Trophoblast cell (in vitro differentiated cells and primary cell): ENCODE measurements around the gene AEBP1.

Source experiments
- DNase-seq, 2 donors: peaks; one replicate each; pipeline ENCODE4 v3.0.0-alpha.2; 2016
- H2AFZ ChIP-seq: 2 replicates; pipeline ENCODE4 v1.6.1; 2013; ENCODE audit warnings: low read length, moderate library complexity, mild to moderate bottlenecking; ENCODE audit not compliant: insufficient read depth, poor library complexity
- H2AK5ac ChIP-seq: 2 replicates; pipeline ENCODE4 v1.6.1; 2013; ENCODE audit warnings: mild to moderate bottlenecking, low read length
- H2BK120ac ChIP-seq: 2 replicates; pipeline ENCODE4 v1.6.1; 2013; ENCODE audit warnings: low read length, mild to moderate bottlenecking, moderate library complexity; ENCODE audit not compliant: insufficient read depth, poor library complexity
- H2BK12ac ChIP-seq: 2 replicates; pipeline ENCODE4 v1.6.1; 2013; ENCODE audit warnings: mild to moderate bottlenecking, low read length, moderate library complexity
- H2BK5ac ChIP-seq: 2 replicates; pipeline ENCODE4 v1.6.1; 2013; ENCODE audit warnings: low read length, low read depth, moderate library complexity, mild to moderate bottlenecking; ENCODE audit not compliant: poor library complexity
- H3K14ac ChIP-seq: 2 replicates; pipeline ENCODE4 v1.6.1; 2013; ENCODE audit warnings: mild to moderate bottlenecking, low read length
- H3K18ac ChIP-seq: 2 replicates; pipeline ENCODE4 v1.6.1; 2013; ENCODE audit warnings: mild to moderate bottlenecking, low read length
- H3K23ac ChIP-seq: 2 replicates; pipeline ENCODE4 v1.6.1; 2013; ENCODE audit warnings: low read length
- H3K27ac ChIP-seq: 2 replicates; pipeline ENCODE4 v1.5.1; 2013; ENCODE audit warnings: low read depth, mild to moderate bottlenecking, inconsistent platforms, low read length, moderate library complexity
- H3K27me3 ChIP-seq: 2 replicates; pipeline ENCODE4 v1.6.1; 2013; ENCODE audit warnings: inconsistent platforms, mild to moderate bottlenecking, low read length, moderate library complexity; ENCODE audit not compliant: insufficient read depth
- H3K36me3 ChIP-seq, 2 experiments: 1 replicate in 1 of 2; 2 replicates in 1 of 2; pipeline ENCODE4 v1.6.1; 2013; ENCODE audit warnings: low read length in 2 of 2, mild to moderate bottlenecking in 2 of 2, moderate library complexity in 1 of 2; ENCODE audit not compliant: insufficient read depth in 2 of 2, control insufficient read depth in 1 of 2
- H3K4ac ChIP-seq: 2 replicates; pipeline ENCODE4 v1.6.1; 2013; ENCODE audit warnings: low read depth, mild to moderate bottlenecking, low read length, moderate library complexity
- H3K4me1 ChIP-seq, 2 experiments: 1 replicate in 1 of 2; 2 replicates in 1 of 2; pipeline ENCODE4 v1.6.1; 2013; ENCODE audit warnings: low read length in 2 of 2, mild to moderate bottlenecking in 2 of 2, moderate library complexity in 1 of 2; ENCODE audit not compliant: insufficient read depth in 2 of 2, control insufficient read depth in 1 of 2
- H3K4me2 ChIP-seq: 2 replicates; pipeline ENCODE4 v1.6.1; 2013; ENCODE audit warnings: inconsistent platforms, mild to moderate bottlenecking, low read length, moderate library complexity
- H3K4me3 ChIP-seq: 2 replicates; pipeline ENCODE4 v1.5.1; 2013; ENCODE audit warnings: mild to moderate bottlenecking, low read depth, low read length, inconsistent platforms
- H3K79me1 ChIP-seq: one replicate; pipeline ENCODE4 v1.6.1; 2013; ENCODE audit warnings: low read length
- H3K79me2 ChIP-seq: 2 replicates; pipeline ENCODE4 v1.6.1; 2013; ENCODE audit warnings: low read length, mild to moderate bottlenecking; ENCODE audit not compliant: control insufficient read depth, insufficient read depth, poor library complexity
- H3K9ac ChIP-seq: 2 replicates; pipeline ENCODE4 v1.6.1; 2013; ENCODE audit warnings: mild to moderate bottlenecking, low read length
- H3K9me3 ChIP-seq: 2 replicates; pipeline ENCODE4 v1.6.1; 2013; ENCODE audit warnings: low read depth, mild to moderate bottlenecking, control low read depth, inconsistent platforms, low read length; ENCODE audit not compliant: insufficient read depth
- H4K12ac ChIP-seq: 2 replicates; pipeline ENCODE4 v1.6.1; 2013; ENCODE audit warnings: low read depth, mild to moderate bottlenecking, low read length, moderate library complexity
- H4K8ac ChIP-seq: 2 replicates; pipeline ENCODE4 v1.6.1; 2013; ENCODE audit warnings: low read depth, mild to moderate bottlenecking, low read length, moderate library complexity
- H4K91ac ChIP-seq: one replicate; pipeline ENCODE4 v1.6.1; 2013; ENCODE audit warnings: low read depth, mild to moderate bottlenecking, low read length, moderate library complexity
- WGBS: extraction: QIAGEN DNeasy Blood & Tissue Kit; methylation state at CpG from one replicate; pipeline ENCODE4 v1.1.7; 2013; ENCODE audit warnings: missing lambda C conversion rate; ENCODE audit not compliant: insufficient read length, insufficient coverage; ENCODE audit errors: extremely low coverage; 5-methylcytosine and 5-hydroxymethylcytosine counted together

Gene AEBP1

GRCh38 chr7:44108768-44109750 is 4.9 kb downstream of the AEBP1 start:
- WGBS = no CpG with 5 or more reads among the region's 21 CpGs
- no peak overlapping the region for H4K8ac ChIP-seq
- no peak overlapping the region for H3K4me2 ChIP-seq
- H3K14ac ChIP-seq = no peak overlapping the region
- no peak overlapping the region for H4K12ac ChIP-seq
- H3K9ac ChIP-seq = no peak overlapping the region
- no peaks in the 10 kb centered on the region for H3K9me3 ChIP-seq
- H3K27ac ChIP-seq = no peak overlapping the region
- no peak overlapping the region for H3K4me3 ChIP-seq
- peaks cover 9 to 10% of the 10 kb centered on the region in 2 experiments for H3K4me1 ChIP-seq
- H2AK5ac ChIP-seq = no peak overlapping the region
- H3K23ac ChIP-seq = no peak overlapping the region
- H3K36me3 ChIP-seq = peaks cover 65 to 66% of the 10 kb centered on the region in 2 experiments
- H2BK120ac ChIP-seq = no peak overlapping the region
- peaks cover 9% of the 10 kb centered on the region for H3K79me1 ChIP-seq
- no peak overlapping the region for H2BK5ac ChIP-seq
- no peaks in the 10 kb centered on the region for H3K27me3 ChIP-seq
- no peak for DNase-seq
- H3K4ac ChIP-seq = no peak overlapping the region
- H3K79me2 ChIP-seq = no peaks in the 10 kb centered on the region
- no peak overlapping the region for H3K18ac ChIP-seq
- no peak overlapping the region for H4K91ac ChIP-seq
- no peak overlapping the region for H2BK12ac ChIP-seq
- H2AFZ ChIP-seq = no peak overlapping the region

- no CpG with 5 or more reads among the region's 18 CpGs for WGBS
- H3K27me3 ChIP-seq = no peaks in the 10 kb centered on the region
- DNase-seq = no peak
- H4K8ac ChIP-seq = no peak overlapping the region
- H4K12ac ChIP-seq = no peak overlapping the region
- no peak overlapping the region for H3K4me2 ChIP-seq
- no peak overlapping the region for H3K18ac ChIP-seq
- H3K27ac ChIP-seq = no peak overlapping the region
- peaks cover 75% of the 10 kb centered on the region in 2 experiments for H3K36me3 ChIP-seq
- H2BK5ac ChIP-seq = no peak overlapping the region
- H2AFZ ChIP-seq = no peak overlapping the region
- H2AK5ac ChIP-seq = no peak overlapping the region
- H3K23ac ChIP-seq = no peak overlapping the region
- H2BK12ac ChIP-seq = no peak overlapping the region
- H3K9ac ChIP-seq = no peak overlapping the region
- H4K91ac ChIP-seq = no peak overlapping the region
- peaks cover under 1% of the 10 kb centered on the region for H3K79me1 ChIP-seq
- H3K79me2 ChIP-seq = no peaks in the 10 kb centered on the region
- H3K4me1 ChIP-seq = peaks cover 7 to 9% of the 10 kb centered on the region in 2 experiments
- H3K4ac ChIP-seq = no peak overlapping the region
- H3K14ac ChIP-seq = no peak overlapping the region
- H2BK120ac ChIP-seq = no peak overlapping the region
- no peaks in the 10 kb centered on the region for H3K9me3 ChIP-seq
- H3K4me3 ChIP-seq = no peak overlapping the region
These were observed 5.8 kb downstream of the AEBP1 start for GRCh38 chr7:44109991-44110390.

GRCh38 chr7:44110719-44111635 is 6.8 kb downstream of the AEBP1 start:
- Histone ChIP-seq H3K9me3 (no peaks in the 10 kb centered on the region), H2AK5ac (no peak overlapping the region), H3K4me1 (no peaks in the 10 kb centered on the region), H3K4me2 (no peak overlapping the region), H3K23ac (no peak overlapping the region), H3K4ac (no peak overlapping the region), H2BK5ac (no peak overlapping the region), H3K27ac (no peak overlapping the region), H3K79me1 (no peaks in the 10 kb centered on the region), H3K79me2 (no peaks in the 10 kb centered on the region), H4K91ac (no peak overlapping the region), H3K14ac (no peak overlapping the region), H3K9ac (no peak overlapping the region), H3K18ac (no peak overlapping the region), H2BK12ac (no peak overlapping the region), H3K27me3 (no peaks in the 10 kb centered on the region), H4K12ac (no peak overlapping the region), H3K4me3 (no peak overlapping the region), H2BK120ac (no peak overlapping the region), H4K8ac (no peak overlapping the region), H3K36me3 (peaks cover 85% of the 10 kb centered on the region in 2 experiments), H2AFZ (no peak overlapping the region)
- WGBS = no CpG with 5 or more reads among the region's 27 CpGs
- DNase-seq = no peak

- no peak overlapping the region for H2AFZ ChIP-seq
- H3K79me1 ChIP-seq = no peaks in the 10 kb centered on the region
- H3K4me2 ChIP-seq = no peak overlapping the region
- H3K18ac ChIP-seq = no peak overlapping the region
- H3K14ac ChIP-seq = no peak overlapping the region
- H2AK5ac ChIP-seq = no peak overlapping the region
- H3K79me2 ChIP-seq = no peaks in the 10 kb centered on the region
- H2BK5ac ChIP-seq = no peak overlapping the region
- no peak overlapping the region for H4K8ac ChIP-seq
- H3K9me3 ChIP-seq = no peaks in the 10 kb centered on the region
- H3K9ac ChIP-seq = no peak overlapping the region
- H4K91ac ChIP-seq = no peak overlapping the region
- H3K27me3 ChIP-seq = no peaks in the 10 kb centered on the region
- H2BK12ac ChIP-seq = no peak overlapping the region
- H3K4me1 ChIP-seq = no peaks in the 10 kb centered on the region
- peaks cover 91% of the 10 kb centered on the region in 2 experiments for H3K36me3 ChIP-seq
- no peak overlapping the region for H3K4me3 ChIP-seq
- H2BK120ac ChIP-seq = no peak overlapping the region
- no peak overlapping the region for H3K23ac ChIP-seq
- H4K12ac ChIP-seq = no peak overlapping the region
- WGBS = no CpG with 5 or more reads among the region's 16 CpGs
- no peak for DNase-seq
- no peak overlapping the region for H3K27ac ChIP-seq
- H3K4ac ChIP-seq = no peak overlapping the region
These were observed 7.6 kb downstream of the AEBP1 start for GRCh38 chr7:44111761-44112160.
